HepG2 (cell line): ENCODE data around the gene ZNF773. TPM values are rescaled to one million over a fixed set of nuclear protein-coding genes. Genes with fewer than 3 reads are reported as not detected.

Experiments
- ATF6 ChIP-seq: sonication (generic); formaldehyde crosslinking; conservative IDR thresholded peaks from 2 replicates; pipeline ENCODE4 v1.4.0; 2020; ENCODE audit warnings: missing genetic modification reagents
- HNF1B ChIP-seq: sonication (generic); formaldehyde crosslinking; IDR thresholded peaks from 2 replicates; pipeline ENCODE4 v1.5.1; 2020; ENCODE audit warnings: mild to moderate bottlenecking, moderate library complexity, missing genetic modification reagents
- IRF9 ChIP-seq: sonication (generic); formaldehyde crosslinking; IDR thresholded peaks from 2 replicates; pipeline ENCODE4 v1.8.0; 2022; ENCODE audit warnings: missing genetic modification reagents, mild to moderate bottlenecking, borderline replicate concordance
- NRL ChIP-seq: sonication (generic); formaldehyde crosslinking; IDR thresholded peaks from 2 replicates; pipeline ENCODE4 v1.5.0; 2020; ENCODE audit warnings: missing genetic modification reagents, mild to moderate bottlenecking, moderate library complexity, borderline replicate concordance
- SALL2 ChIP-seq: sonication (generic); formaldehyde crosslinking; IDR thresholded peaks from 2 replicates; pipeline ENCODE4 v1.8.1; 2023; ENCODE audit warnings: mild to moderate bottlenecking, missing genetic modification reagents, inconsistent platforms
- ZBTB8A ChIP-seq: sonication (generic); formaldehyde crosslinking; IDR thresholded peaks from 2 replicates; pipeline ENCODE4 v1.4.0; 2020; ENCODE audit warnings: mild to moderate bottlenecking, low read depth, missing genetic modification reagents, borderline replicate concordance
- ZFP36 ChIP-seq: fragments of 150-350 bp; IDR thresholded peaks from 2 replicates; pipeline ENCODE4 v1.6.1; 2018; ENCODE audit warnings: borderline replicate concordance, low read length, low read depth; ENCODE audit not compliant: partially characterized antibody
- ZFYVE20 ChIP-seq: sonication (generic); formaldehyde crosslinking; IDR thresholded peaks from 2 replicates; pipeline ENCODE4 v1.8.0; 2023; ENCODE audit warnings: low read depth, mild to moderate bottlenecking, moderate library complexity, missing genetic modification reagents, borderline replicate concordance
- ZNF580 ChIP-seq: IDR thresholded peaks from 2 replicates; pipeline ENCODE4 v1.6.1; 2016; ENCODE audit warnings: low read depth, borderline replicate concordance
- ZNF646 ChIP-seq: sonication (generic); formaldehyde crosslinking; IDR thresholded peaks from 2 replicates; pipeline ENCODE4 v1.9.0; 2021; ENCODE audit warnings: mild to moderate bottlenecking, missing genetic modification reagents
- ZNF746 ChIP-seq: sonication (generic); formaldehyde crosslinking; IDR thresholded peaks from 2 replicates; pipeline ENCODE4 v1.8.0; 2022; ENCODE audit warnings: mild to moderate bottlenecking, missing genetic modification reagents
- ZNF883 ChIP-seq: sonication (generic); formaldehyde crosslinking; IDR thresholded peaks from 2 replicates; pipeline ENCODE4 v1.5.1; 2020; ENCODE audit warnings: mild to moderate bottlenecking, missing genetic modification reagents; ENCODE audit errors: not compliant biosample characterization
- ZSCAN30 ChIP-seq: sonication (generic); formaldehyde crosslinking; IDR thresholded peaks from 2 replicates; pipeline ENCODE4 v1.5.0; 2020; ENCODE audit warnings: mild to moderate bottlenecking, missing genetic modification reagents
- polyA plus RNA-seq, 8 experiments: library from polyadenylated mRNA; depleted of rRNA in 3 of 8; stranded (reverse) in 7 of 8; unstranded in 1 of 8; fragments of >200 nt; fragmentation: Illumina TruSeq in 4 of 8; extraction: Trizol in 4 of 8; gene quantifications; 2 replicates each; pipeline versions ENCODE4 v1.2.1 to v1.2.3, GENCODE V29; 2011 to 2016; ENCODE audit warnings: low read depth in 4 of 8, missing spikeins in 1 of 8, mixed read lengths in 1 of 8; ENCODE audit not compliant: insufficient read depth in 1 of 8
- total RNA-seq, 5 experiments: library from RNA; depleted of rRNA; stranded (reverse); fragments of >200 nt; fragmentation: Illumina TruSeq; extraction: Trizol; gene quantifications; 2 replicates each; pipeline ENCODE4 v1.2.3, GENCODE V29; 2016; ENCODE audit warnings: low read depth in 1 of 5

ZNF773 gene
- total and polyA plus RNA-seq, 2 of the 13 experiments (the other 11 are each of a cell fraction or from before 2014, with no cell fraction given) = 5.7 to 6.7 TPM

- TF ChIP-seq ZNF746 (no peak), ZFP36 (no peak), ZBTB8A (CRISPR knock-in tag) (no peak; the same call in 1 of the 2 replicates), NRL (CRISPR knock-in tag) (peak; percentile 49; the same call in 1 of the 2 replicates), HNF1B (CRISPR knock-in tag) (0 out of 2 replicates have a peak, but pooled peaks have one; percentile 30), ZNF646 (no peak), ZNF580 (CRISPR knock-in tag) (peak; percentile 42; the same call in 1 of the 2 replicates), SALL2 (CRISPR knock-in tag) (peak; percentile 36; the same call in 1 of the 2 replicates), ATF6 (CRISPR knock-in tag) (no peak), IRF9 (no peak), ZSCAN30 (CRISPR knock-in tag) (no peak; the same call in 1 of the 2 replicates), ZNF883 (CRISPR knock-in tag) (peak; percentile 40), ZFYVE20 (CRISPR knock-in tag) (no peak)
Observed at GRCh38 chr19:57477191-57478008, 22.3 kb upstream of the ZNF773 start, which contains the start of gene ZNF772 (continued).
